Stimulated activated CD8-positive, alpha-beta memory T cell treated with anti-CD3 and anti-CD28 coated beads, Interleukin-2, amount 100 ng/mL, for 48 hours (primary cell): ENCODE data around the gene PIAS1.
"Not testable (repeated sequence)": the region's sequence is repeated elsewhere in the genome, so short reads cannot be mapped to it uniquely, and the experiment has no call there.

Source experiments
- DNase-seq, 2 donors: peaks; one replicate each; pipeline ENCODE4 v3.0.0-alpha.2; 2020; ENCODE audit warnings: low read depth in 2 of 2

The PIAS1 gene

DNA sequence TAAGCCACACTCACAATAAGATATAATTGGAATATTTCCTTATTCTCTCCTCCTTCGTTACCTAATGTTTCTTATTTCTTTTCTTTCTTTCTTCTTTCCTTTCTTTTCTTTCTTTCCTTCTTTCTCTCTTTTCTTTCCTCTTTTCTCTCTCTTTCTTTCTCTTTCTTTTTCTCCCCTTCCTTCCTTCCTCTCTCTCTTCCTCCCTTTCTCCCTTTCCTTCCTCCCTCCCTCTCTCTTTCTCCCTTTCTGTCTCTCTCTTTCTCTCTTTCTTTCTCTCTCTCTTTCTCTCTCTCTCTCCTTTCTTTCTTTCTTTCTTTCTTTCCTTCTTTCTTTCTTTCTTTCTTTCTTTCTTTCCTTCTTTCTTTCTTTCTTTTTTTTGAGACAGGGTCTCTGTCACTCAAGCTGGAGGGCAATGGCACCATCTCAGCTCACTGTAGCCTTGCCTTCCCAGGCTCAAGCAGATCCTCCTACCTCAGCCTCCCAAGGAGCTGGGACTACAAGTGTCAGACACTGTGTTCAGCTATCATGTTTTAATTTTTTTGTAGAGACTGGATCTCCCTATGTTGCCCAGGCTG lies 19.3 kb upstream of the PIAS1 start:
- no peak for DNase-seq

DNA sequence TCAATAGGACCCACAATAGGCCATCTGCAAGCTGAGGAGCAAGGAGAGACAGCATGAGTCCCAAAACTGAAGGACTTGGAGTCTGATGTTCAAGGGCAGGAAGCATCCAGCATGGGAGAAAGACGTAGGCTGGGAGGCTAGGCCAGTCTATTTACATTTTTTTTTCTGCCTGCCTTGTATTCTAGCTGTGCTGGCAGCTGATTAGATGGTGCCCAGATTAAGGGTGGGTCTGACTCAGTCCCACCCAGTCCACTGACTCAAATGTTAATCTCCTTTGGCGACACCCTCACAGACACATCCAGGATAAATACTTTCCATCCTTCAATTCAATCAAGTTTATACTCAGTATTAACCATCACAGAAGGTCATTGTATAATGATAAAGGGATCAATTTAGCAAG lies 15.9 kb upstream of the PIAS1 start:
- no peak for DNase-seq

GRCh38 chr15:68040144-68040543 lies 14.0 kb upstream of the PIAS1 start:
- DNase-seq = no peak

DNA sequence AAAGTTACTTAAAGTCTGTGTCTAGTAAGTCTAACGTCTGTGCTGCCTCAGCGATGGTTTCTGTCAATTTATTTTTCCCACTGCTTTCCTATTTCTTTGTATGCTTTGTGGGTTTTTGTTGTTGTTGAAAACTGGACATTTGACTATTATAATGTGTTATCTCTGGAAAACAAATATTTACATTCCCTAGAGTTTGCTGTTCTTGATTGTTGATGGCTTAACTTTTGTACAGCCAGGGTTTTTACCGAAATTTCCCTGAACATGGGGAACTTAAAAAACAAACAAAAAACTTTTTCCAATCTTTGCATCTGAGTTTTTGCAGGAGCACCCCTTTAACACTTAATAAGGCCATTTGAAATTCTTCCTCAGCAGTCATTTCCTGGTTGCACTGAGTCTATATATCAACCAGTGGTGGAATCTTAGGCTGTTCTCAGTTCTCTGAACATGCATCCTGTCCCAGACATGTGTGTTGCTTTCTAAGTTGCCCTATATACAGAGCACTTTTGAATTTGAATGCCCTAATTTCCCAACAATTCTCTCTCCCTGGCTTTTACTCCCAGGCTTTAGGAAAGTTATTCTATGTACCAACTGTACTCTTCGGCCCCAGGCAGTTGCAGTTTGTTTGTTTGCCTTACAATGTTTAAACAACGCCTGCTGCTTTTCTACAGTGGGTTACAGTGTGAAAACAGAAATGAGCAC lies 11.8 kb upstream of the PIAS1 start:
- DNase-seq = no peak

- DNase-seq = no peak
Measured at GRCh38 chr15:68042855-68043222, 11.3 kb upstream of the PIAS1 start.

GRCh38 chr15:68045289-68046265 lies 8.5 kb upstream of the PIAS1 start:
- DNase-seq = no peak

GRCh38 chr15:68047826-68048225 lies 6.3 kb upstream of the PIAS1 start:
- DNase-seq = no peak

- DNase-seq = no peak
Measured at GRCh38 chr15:68051109-68051508, 3.0 kb upstream of the PIAS1 start.

DNA sequence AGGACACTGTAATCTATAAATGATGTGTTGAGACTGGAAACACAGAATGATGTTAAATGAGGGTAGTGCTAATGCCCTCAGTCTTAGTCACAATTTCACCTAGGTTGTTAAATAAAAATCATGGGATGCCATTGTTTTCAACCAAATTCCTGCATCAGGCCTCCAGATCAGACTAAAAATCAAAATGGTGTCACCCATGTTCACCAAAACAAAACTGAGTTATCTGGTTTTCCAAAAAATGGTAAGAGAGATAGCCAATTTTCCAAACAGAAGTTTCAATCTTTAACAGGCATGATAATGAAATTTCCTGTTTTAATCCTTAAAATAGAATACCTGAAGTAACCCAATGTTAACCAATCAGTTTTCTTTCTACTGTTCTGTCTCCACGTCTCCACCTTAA lies 2.2 kb upstream of the PIAS1 start:
- DNase-seq = no peak

- no peak for DNase-seq
Measured at GRCh38 chr15:68052431-68052830, 1.7 kb upstream of the PIAS1 start.

DNA sequence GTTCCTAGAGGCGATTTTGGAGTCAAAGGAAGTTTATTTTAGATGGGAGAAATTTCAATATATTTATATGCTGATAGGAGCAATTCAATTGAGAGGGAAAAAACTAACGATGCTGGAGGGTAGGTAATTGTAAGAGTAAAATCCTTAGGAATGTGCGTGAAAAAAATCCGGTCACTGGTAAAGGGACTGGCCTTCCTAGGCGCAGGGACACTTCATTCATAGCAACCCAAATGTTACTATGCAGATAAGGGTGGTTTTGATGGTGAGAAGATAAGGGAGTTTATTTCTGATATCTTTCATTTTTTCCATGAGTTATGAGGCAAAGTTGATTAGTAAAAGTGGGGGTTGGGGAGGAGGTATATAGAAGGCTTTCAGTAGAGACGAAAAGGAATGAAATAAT lies 1.1 kb upstream of the PIAS1 start:
- DNase-seq = no peak

DNA sequence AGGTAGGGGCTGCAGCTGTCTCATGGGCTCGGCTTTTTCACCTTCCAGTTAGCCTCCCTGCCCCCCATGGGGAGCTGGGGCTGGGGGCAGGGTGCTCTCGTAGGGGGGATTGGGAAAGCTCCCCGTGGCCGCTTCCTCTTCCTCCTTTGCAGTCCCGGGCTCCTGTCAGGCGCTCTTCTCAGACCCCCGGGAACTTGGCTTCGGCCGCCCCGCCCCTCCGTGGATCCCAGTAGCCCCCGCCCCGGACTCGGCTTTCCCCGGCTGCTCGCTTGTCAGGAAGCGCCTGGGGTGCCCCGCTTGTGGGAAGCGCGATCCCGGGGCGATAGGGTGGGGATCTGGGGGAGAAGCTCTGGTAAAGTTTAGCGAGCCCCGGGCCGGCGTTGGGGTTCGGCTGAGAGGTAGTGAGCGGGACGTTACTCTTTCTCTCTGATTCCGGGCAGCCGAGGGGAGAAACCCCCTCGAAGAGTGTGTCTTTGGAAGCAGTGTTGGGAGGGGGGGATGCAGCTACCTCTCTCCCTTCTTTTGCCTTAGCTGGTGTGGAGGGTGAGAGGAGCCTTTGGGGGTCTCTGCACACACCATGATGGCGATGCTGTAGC lies 611 bp downstream of the PIAS1 start:
- DNase-seq = peak; percentile 22 to 32

- DNase-seq = peak; percentile 36 to 46
Measured at GRCh38 chr15:68055224-68055705, 1.1 kb downstream of the PIAS1 start.

DNA sequence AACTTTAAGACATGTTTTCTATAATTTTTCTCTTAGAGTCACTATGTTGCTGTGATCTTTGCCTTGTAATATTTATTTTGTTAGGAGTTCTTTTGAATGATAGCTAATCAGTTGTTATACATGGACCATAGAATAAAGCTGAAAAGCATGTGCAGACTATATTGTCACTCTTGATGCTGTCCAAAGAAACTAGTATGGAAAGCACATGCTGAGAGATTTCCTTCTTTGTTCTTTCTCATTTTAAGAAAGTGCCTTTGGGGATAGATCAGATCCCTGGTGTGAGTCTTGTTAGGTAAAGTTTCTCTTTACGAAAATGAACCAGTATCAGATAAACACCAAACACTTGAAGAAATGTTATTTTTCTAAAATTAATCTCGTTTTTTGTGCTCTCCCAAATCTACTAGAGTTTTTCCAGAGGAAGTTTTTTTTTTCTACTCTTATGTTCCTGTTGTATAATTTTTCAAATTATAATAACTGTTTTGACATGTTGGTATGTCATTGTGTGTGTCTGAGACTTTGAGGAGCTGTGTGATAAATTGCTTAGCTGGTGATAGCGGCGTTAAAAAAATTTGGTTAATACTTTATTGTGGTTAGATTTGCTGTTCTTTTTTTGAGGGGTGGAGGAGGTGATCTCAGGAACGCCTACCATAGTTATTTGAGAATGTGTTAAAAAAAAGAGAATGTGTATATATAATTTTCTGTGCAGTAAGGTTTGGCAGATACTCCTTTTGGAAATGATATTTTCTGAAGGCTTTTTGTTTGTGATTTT lies 2.2 kb downstream of the PIAS1 start:
- DNase-seq = no peak

- no peak for DNase-seq
Measured at GRCh38 chr15:68057034-68057433, 2.9 kb downstream of the PIAS1 start.

DNA sequence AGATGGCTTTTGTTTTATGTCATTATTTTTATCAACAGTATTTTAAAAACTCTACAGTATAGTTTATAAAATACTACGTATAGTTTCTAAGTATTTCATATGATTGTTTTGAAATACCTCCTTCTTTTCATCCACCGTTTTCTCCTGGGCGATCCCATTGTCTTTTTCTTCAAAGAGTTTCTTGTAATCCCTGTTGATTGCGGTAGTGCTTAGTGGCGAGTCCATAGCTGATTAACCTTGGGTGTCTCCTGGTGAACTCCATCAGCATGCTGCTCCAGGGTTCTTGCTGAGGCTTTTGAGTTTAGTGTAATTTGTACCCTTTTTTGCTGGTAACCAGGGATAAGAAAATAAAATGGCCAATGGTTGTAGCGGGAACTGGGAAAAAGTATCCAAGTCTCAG lies 3.6 kb downstream of the PIAS1 start:
- no peak for DNase-seq

- DNase-seq = not testable (repeated sequence)
Measured at GRCh38 chr15:68058970-68059369, 4.9 kb downstream of the PIAS1 start.

DNA sequence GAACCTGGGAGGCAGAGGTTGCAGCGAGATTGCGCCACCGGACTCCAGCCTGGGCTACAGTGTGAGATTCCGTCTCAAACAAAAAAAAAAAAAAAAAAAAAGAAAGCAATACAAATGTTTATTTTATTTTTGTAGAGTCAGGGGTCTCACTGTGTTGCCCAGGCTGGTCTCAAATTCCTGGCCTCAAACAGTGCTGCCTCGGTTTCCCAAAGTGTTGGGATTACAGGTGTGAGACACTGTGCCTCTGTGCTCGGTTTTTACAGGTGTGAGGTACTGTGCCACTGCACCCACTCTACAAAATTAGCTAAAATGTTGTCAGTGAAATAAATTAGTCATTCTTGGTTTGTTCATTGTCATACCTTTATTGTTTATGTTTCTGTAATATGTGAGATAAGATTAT lies 5.5 kb downstream of the PIAS1 start:
- no peak for DNase-seq

DNA sequence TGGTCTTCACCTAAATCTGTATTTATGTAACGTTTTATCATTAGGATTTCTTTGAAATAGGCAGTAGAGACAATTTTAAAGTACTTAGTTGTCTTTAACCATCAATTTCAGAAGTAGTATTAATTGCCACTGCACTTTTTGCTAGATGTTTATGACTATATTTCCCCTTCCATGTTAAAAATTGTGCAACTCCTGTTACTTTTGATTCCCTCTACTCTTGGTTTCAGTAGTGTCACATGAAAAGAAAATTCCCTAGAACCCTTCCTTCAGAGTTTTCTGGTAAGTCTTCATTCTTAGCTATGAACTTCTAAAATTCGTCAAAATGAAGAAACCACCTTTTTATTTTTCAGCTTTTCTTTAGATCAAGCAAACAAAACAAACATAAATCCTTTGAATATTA lies 7.1 kb downstream of the PIAS1 start:
- DNase-seq = no peak

- DNase-seq = no peak
Measured at GRCh38 chr15:68061602-68062001, 7.5 kb downstream of the PIAS1 start.

DNA sequence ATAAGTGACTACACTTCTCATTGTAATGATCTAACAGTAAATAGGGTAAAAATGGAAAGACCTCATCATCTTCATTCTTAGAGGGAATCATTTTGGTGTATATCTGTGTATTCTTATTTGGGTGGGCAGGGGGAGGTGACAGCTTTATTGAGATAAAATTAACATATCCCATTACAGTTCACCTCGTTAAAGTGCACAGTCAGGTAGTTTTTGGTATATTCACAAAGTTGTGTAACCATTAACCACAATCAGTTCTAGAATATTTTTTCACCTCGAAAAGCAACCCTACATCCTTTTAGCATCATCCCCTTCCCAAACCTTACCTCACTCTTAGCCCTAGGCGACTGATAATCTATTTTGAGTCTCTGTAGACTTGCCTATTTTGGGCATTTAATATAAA lies 8.1 kb downstream of the PIAS1 start:
- DNase-seq = no peak
